K562 (cell line): ENCODE data around the gene IL10. TPM values are rescaled to one million over a fixed set of nuclear protein-coding genes. Genes with fewer than 3 reads are reported as not detected.

Experiments used
- ATAC-seq: fragments of 200-7000 bp; cut with Tn5 transposase; 3 replicates; pipeline ENCODE4 v1.9.1; 2020; ENCODE audit warnings: moderate library complexity
- BruUV-seq: library from RNA; stranded (reverse); fragments of 400-500 nt; replicated peaks from 2 replicates; lab custom pipeline; 2021; lab: Mats Ljungman, UMichigan
- CTCF ChIA-PET: fragments of 300-600 bp; formaldehyde crosslinking; extraction: SDS; loops from one replicate; lab custom pipeline; 2021; ENCODE audit warnings: low intra/inter-chr PET ratio; lab: Yijun Ruan, JAX
- POLR2A ChIA-PET: fragments of 300-600, 350-650 bp; sonication (Branson Sonifier 250); formaldehyde crosslinking; extraction: SDS; loops from one replicate; lab custom pipeline; 2021; ENCODE audit warnings: antibody characterized with exemption, inconsistent platforms; lab: Yijun Ruan, JAX
- DNase-seq, 4 experiments: peaks; one replicate each; pipeline versions ENCODE4 v3.0.0 to v3.0.0-alpha.2; 2011 to 2018; ENCODE audit warnings: low spot score in 3 of 4, mixed read lengths in 3 of 4; ENCODE audit errors: extremely low read depth in 1 of 4
- FAIRE-seq: peaks from 2 replicates; lab custom pipeline; 2011; peaks lifted over from hg19 to GRCh38; lab: Jason Lieb, UNC
- H2AFZ ChIP-seq: 2 replicates; pipeline ENCODE4 v1.6.0; 2011; ENCODE audit warnings: low read depth, low read length, control low read depth, inconsistent platforms
- H3K27ac ChIP-seq: fragments of 200-600 bp; 3 replicates; pipeline ENCODE4 v1.8.0; 2011; ENCODE audit warnings: low read depth, mild to moderate bottlenecking, control low read depth, inconsistent platforms, low read length, moderate library complexity, mixed read lengths; ENCODE audit errors: extremely low read depth
- H3K27me3 ChIP-seq, 2 experiments: fragments of 300-600 bp in 1 of 2; 2 replicates in 1 of 2; 3 replicates in 1 of 2; pipeline versions ENCODE4 v1.6.0 to v1.8.0; 2011; ENCODE audit warnings: inconsistent platforms in 2 of 2, low read length in 2 of 2, mild to moderate bottlenecking in 1 of 2, mixed read lengths in 1 of 2, moderate library complexity in 1 of 2; ENCODE audit not compliant: control insufficient read depth in 2 of 2, insufficient read depth in 2 of 2
- H3K36me3 ChIP-seq: fragments of 300-600 bp; 3 replicates; pipeline ENCODE4 v1.8.0; 2011; ENCODE audit warnings: mild to moderate bottlenecking, low read length, inconsistent platforms; ENCODE audit not compliant: control insufficient read depth, insufficient read depth
- H3K4me1 ChIP-seq, 2 experiments: fragments of 200-600 bp in 1 of 2; replicated peaks in 1 of 2; 2 replicates in 1 of 2; 3 replicates in 1 of 2; pipeline versions ENCODE4 v1.5.1 to v1.8.0; 2011; ENCODE audit warnings: inconsistent platforms in 2 of 2, low read length in 2 of 2, mild to moderate bottlenecking in 1 of 2, mixed read lengths in 1 of 2, moderate library complexity in 1 of 2; ENCODE audit not compliant: control insufficient read depth in 2 of 2, insufficient read depth in 2 of 2
- H3K4me2 ChIP-seq: 2 replicates; pipeline ENCODE4 v1.6.1; 2011; ENCODE audit warnings: low read length, control low read depth, inconsistent platforms, mixed read lengths; ENCODE audit not compliant: insufficient read depth
- H3K4me3 ChIP-seq: fragments of 200-600 bp; sonication (generic), shearing (Covaris generic); 2 replicates; pipeline ENCODE4 v1.5.1; 2016; ENCODE audit warnings: control low read depth, inconsistent platforms
- H3K79me2 ChIP-seq: fragments of 200-600 bp; 3 replicates; pipeline ENCODE4 v1.8.0; 2011; ENCODE audit warnings: low read length, inconsistent platforms; ENCODE audit not compliant: control insufficient read depth, insufficient read depth
- H3K9ac ChIP-seq, 2 experiments: 2 replicates each; pipeline versions ENCODE4 v1.6.0 to v1.6.1; 2011; ENCODE audit warnings: low read depth in 2 of 2, low read length in 2 of 2, control low read depth in 1 of 2, inconsistent platforms in 1 of 2, mild to moderate bottlenecking in 1 of 2, mixed read lengths in 1 of 2; ENCODE audit not compliant: insufficient read depth in 1 of 2
- H3K9me1 ChIP-seq: one replicate; pipeline ENCODE4 v1.6.0; 2011; ENCODE audit warnings: inconsistent platforms, mild to moderate bottlenecking, low read length, moderate library complexity; ENCODE audit not compliant: control insufficient read depth, insufficient read depth
- H3K9me3 ChIP-seq: replicated peaks from 2 replicates; pipeline ENCODE4 v1.5.1; 2011; ENCODE audit warnings: low read depth, low read length, inconsistent platforms; ENCODE audit not compliant: control insufficient read depth, insufficient read depth
- H4K20me1 ChIP-seq: replicated peaks from 2 replicates; pipeline ENCODE4 v1.6.1; 2011; ENCODE audit warnings: low read length, inconsistent platforms, mixed read lengths; ENCODE audit not compliant: control insufficient read depth, insufficient read depth
- EP300 ChIP-seq: IDR thresholded peaks from 2 replicates; pipeline ENCODE4 v1.6.1; 2012; ENCODE audit warnings: low read length, improper control_type of control experiment
- FOXJ2 ChIP-seq: fragments of 200-800 bp; sonication (Bioruptor generic); IDR thresholded peaks from 2 replicates; pipeline ENCODE4 v1.6.1; 2016; ENCODE audit warnings: missing genetic modification characterization, missing compliant biosample characterization
- RERE ChIP-seq: sonication (generic); formaldehyde crosslinking; IDR thresholded peaks from 2 replicates; pipeline ENCODE4 v1.8.0; 2023; ENCODE audit warnings: missing genetic modification reagents, mild to moderate bottlenecking, borderline replicate concordance
- SIN3B ChIP-seq: fragments of 450-650 bp; IDR thresholded peaks from 2 replicates; pipeline ENCODE4 v1.6.1; 2017; ENCODE audit warnings: low read depth, mild to moderate bottlenecking, moderate library complexity
- ZBTB11 ChIP-seq, 3 experiments: fragments of 200-800 bp in 1 of 3; fragments of 250-450 bp in 1 of 3; fragments of 450-650 bp in 1 of 3; sonication (Bioruptor Pico) in 1 of 3; sonication (Bioruptor generic) in 1 of 3; formaldehyde crosslinking in 1 of 3; IDR thresholded peaks; 2 replicates each; pipeline versions ENCODE4 v1.6.1 to v1.8.0; 2016 to 2022; ENCODE audit warnings: mild to moderate bottlenecking in 2 of 3, missing genetic modification characterization in 2 of 3, missing compliant biosample characterization in 1 of 3, moderate library complexity in 1 of 3
- ZBTB43 ChIP-seq: sonication (generic); formaldehyde crosslinking; IDR thresholded peaks from 2 replicates; pipeline ENCODE4 v1.8.0; 2023; ENCODE audit warnings: mild to moderate bottlenecking, missing genetic modification reagents
- WGBS: fragments of 100-300 bp; shearing (Covaris generic); methylation state at CpG from one replicate; pipeline ENCODE4 v1.1.6; 2016; ENCODE audit warnings: low coverage, mixed read lengths; ENCODE audit not compliant: insufficient coverage; ENCODE audit errors: missing lambda C conversion rate; 5-methylcytosine and 5-hydroxymethylcytosine counted together
- in situ Hi-C: fragments of 300-500 bp; cut with MboI; formaldehyde crosslinking; loops from 4 replicates; pipeline ENCODE4 v1.15.0; 2018; ENCODE audit warnings: inconsistent platforms, mixed read lengths
- intact Hi-C: fragments of 100-400 bp; cut with micrococcal nuclease; formaldehyde crosslinking; loops from 2 replicates; pipeline ENCODE4 v1.14.2; 2022
- polyA plus RNA-seq, 8 experiments: library from polyadenylated mRNA; depleted of rRNA in 4 of 8; stranded (reverse) in 5 of 8; unstranded in 3 of 8; fragments of >200 nt; fragmentation: Nextera tagmentation in 2 of 8; fragmentation: Illumina TruSeq in 1 of 8; extraction: Ambion mirVana in 2 of 8; extraction: Trizol in 1 of 8; gene quantifications; 2 replicates each; pipeline versions ENCODE4 v1.2.1 to v1.2.3, GENCODE V29; 2011 to 2014; ENCODE audit warnings: inconsistent platforms in 1 of 8, missing spikeins in 1 of 8
- total RNA-seq, 7 experiments: library from RNA; depleted of rRNA in 6 of 7; stranded (reverse); fragments of >200 nt in 6 of 7; fragmentation: Illumina TruSeq in 2 of 7; extraction: Trizol in 2 of 7; gene quantifications; 2 replicates each; pipeline versions ENCODE4 v1.2.1 to v1.2.3, GENCODE V29; 2011 to 2021; ENCODE audit warnings: low replicate concordance in 1 of 7

The IL10 gene
- total and polyA plus RNA-seq, 9 of the 15 experiments (the other 6 are each of a cell fraction or from before 2014, with no cell fraction given), result 0.29 TPM; not detected in 8

GRCh38 chr1:206794294-206794908 is 22.1 kb upstream of the IL10 start:
- Histone ChIP-seq H3K27ac (no peak overlapping the region), H3K9me3 (no peaks in the 10 kb centered on the region), H3K79me2 (no peaks in the 10 kb centered on the region), H3K27me3 (peaks cover 24 to 56% of the 10 kb centered on the region in 2 experiments), H3K4me3 (no peak overlapping the region), H3K4me2 (no peak overlapping the region), H4K20me1 (0 out of 2 replicates have a peak, but pooled peaks cover 5% of the 10 kb centered on the region), H3K4me1 (no peaks in the 10 kb centered on the region; a peak in 1 of 5 replicates), H3K36me3 (no peaks in the 10 kb centered on the region), H3K9ac (no peak overlapping the region), H3K9me1 (no peaks in the 10 kb centered on the region), H2AFZ (no peak overlapping the region)
- no peak for DNase-seq
- intact Hi-C loops (no loop called here), in situ Hi-C loops (no loop called here)
- ChIA-PET POLR2A (interaction anchor here (1.1 to 1.3 kb wide), 3 partner anchors 8 to 81 kb away, joined by 3 read pairs; partner anchors contain the start of gene IL10), CTCF (no interaction called here)
- TF ChIP-seq SIN3B (no peak), RERE (CRISPR knock-in tag) (no peak), ZBTB43 (CRISPR knock-in tag) (no peak), FOXJ2 (tag) (no peak), EP300 (no peak), ZBTB11 (CRISPR knock-in tag; IDR thresholded peaks at IDR 0.05) (0 out of 6 replicates have a peak, but pooled peaks of 1 of the 3 experiments have one; percentile 2)
- FAIRE-seq, result no peak
- 6% methylated on average over 11 of the region's 11 CpGs for WGBS
- ATAC-seq, result no peak
- no TSS peak for BruUV-seq
